Ascending aorta (tissue), 2 donors: ENCODE measurements around the gene TMEM131L. TPM values are rescaled to one million over a fixed set of nuclear protein-coding genes. Genes with fewer than 3 reads are reported as not detected.
"Not testable (repeated sequence)": the region's sequence is repeated elsewhere in the genome, so short reads cannot be mapped to it uniquely, and the experiment has no call there.

Experiments used
- DNase-seq, 2 donors: peaks; one replicate each; pipeline ENCODE4 v3.0.0-alpha.2; 2019; ENCODE audit warnings: low spot score in 2 of 2
- H3K27ac ChIP-seq, 2 donors: fragments of 200-600 bp; sonication (generic); one replicate each; pipeline ENCODE4 v1.5.1; 2016 to 2017; ENCODE audit warnings: mild to moderate bottlenecking in 1 of 2
- H3K27me3 ChIP-seq: fragments of 200-600 bp; sonication (generic); one replicate; pipeline ENCODE4 v1.5.1; 2017
- H3K36me3 ChIP-seq, 2 donors: fragments of 200-600 bp; sonication (generic); one replicate each; pipeline ENCODE4 v1.5.1; 2016
- H3K4me1 ChIP-seq, 2 donors: fragments of 200-600 bp; sonication (generic); one replicate each; pipeline ENCODE4 v1.5.1; 2016 to 2017; ENCODE audit warnings: mild to moderate bottlenecking in 1 of 2
- H3K4me3 ChIP-seq, 2 donors: fragments of 200-600 bp; sonication (generic); one replicate each; pipeline ENCODE4 v1.5.1; 2016 to 2017; ENCODE audit warnings: mild to moderate bottlenecking in 1 of 2
- H3K9me3 ChIP-seq, 2 donors: fragments of 200-600 bp; sonication (generic); one replicate each; pipeline ENCODE4 v1.5.1; 2016
- intact Hi-C: fragments of 100-400 bp; cut with DNase I; formaldehyde crosslinking; loops from one replicate; pipeline ENCODE4 v1.15.1; 2023
- total RNA-seq: library from RNA; depleted of rRNA; stranded (reverse); fragments of >200 nt; gene quantifications from one replicate; pipeline ENCODE4 v1.1.0, GENCODE V29; 2016
- TF ChIP-seq, protein P1 (sequence below), 3 experiments: fragments of 200-600 bp in 2 of 3; fragments of 450-650 bp in 1 of 3; sonication (generic) in 2 of 3; IDR thresholded peaks; one replicate each; pipeline ENCODE4 v1.5.1; 2016 to 2019; ENCODE audit warnings: antibody characterized with exemption in 3 of 3, mild to moderate bottlenecking in 1 of 3, moderate library complexity in 1 of 3

The TMEM131L gene
- total RNA-seq, result 6.9 TPM

- Histone ChIP-seq H3K27me3 (no peaks in the 10 kb centered on the region), H3K4me1 (peaks cover 3 to 13% of the 10 kb centered on the region in 2 donors), H3K4me3 (peak within 1 kb of the TSS; percentile 73 to 99), H3K27ac (peak within 1 kb of the TSS; percentile 68 to 81), H3K36me3 (no peaks in the 10 kb centered on the region), H3K9me3 (no peaks in the 10 kb centered on the region)
- DNase-seq, result peak in 1 of 2 donors; percentile 79
- TF ChIP-seq, protein P1, sequence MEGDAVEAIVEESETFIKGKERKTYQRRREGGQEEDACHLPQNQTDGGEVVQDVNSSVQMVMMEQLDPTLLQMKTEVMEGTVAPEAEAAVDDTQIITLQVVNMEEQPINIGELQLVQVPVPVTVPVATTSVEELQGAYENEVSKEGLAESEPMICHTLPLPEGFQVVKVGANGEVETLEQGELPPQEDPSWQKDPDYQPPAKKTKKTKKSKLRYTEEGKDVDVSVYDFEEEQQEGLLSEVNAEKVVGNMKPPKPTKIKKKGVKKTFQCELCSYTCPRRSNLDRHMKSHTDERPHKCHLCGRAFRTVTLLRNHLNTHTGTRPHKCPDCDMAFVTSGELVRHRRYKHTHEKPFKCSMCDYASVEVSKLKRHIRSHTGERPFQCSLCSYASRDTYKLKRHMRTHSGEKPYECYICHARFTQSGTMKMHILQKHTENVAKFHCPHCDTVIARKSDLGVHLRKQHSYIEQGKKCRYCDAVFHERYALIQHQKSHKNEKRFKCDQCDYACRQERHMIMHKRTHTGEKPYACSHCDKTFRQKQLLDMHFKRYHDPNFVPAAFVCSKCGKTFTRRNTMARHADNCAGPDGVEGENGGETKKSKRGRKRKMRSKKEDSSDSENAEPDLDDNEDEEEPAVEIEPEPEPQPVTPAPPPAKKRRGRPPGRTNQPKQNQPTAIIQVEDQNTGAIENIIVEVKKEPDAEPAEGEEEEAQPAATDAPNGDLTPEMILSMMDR (IDR thresholded peaks at IDR 0.05), result peak in 2 of 3 experiments; percentile 16 to 33
- intact Hi-C loops, result loop anchor here (1.0 to 10.0 kb wide), 5 partner anchors 21 to 322 kb away; no protein-coding TSS in a partner anchor
Observed at GRCh38 chr4:153466081-153466948, at the start of gene TMEM131L. Gene TMEM131L (plus strand): TSS chr4:153466360. CDS start chr4:153466398, 38 bp downstream.

GRCh38 chr4:153416456-153416855 lies 49.7 kb upstream of the TMEM131L start:
- H3K9me3 ChIP-seq, intact Hi-C loops, H3K4me1 ChIP-seq, H3K27me3 ChIP-seq, H3K36me3 ChIP-seq, H3K4me3 ChIP-seq, H3K27ac ChIP-seq, DNase-seq: not testable (repeated sequence)

DNA sequence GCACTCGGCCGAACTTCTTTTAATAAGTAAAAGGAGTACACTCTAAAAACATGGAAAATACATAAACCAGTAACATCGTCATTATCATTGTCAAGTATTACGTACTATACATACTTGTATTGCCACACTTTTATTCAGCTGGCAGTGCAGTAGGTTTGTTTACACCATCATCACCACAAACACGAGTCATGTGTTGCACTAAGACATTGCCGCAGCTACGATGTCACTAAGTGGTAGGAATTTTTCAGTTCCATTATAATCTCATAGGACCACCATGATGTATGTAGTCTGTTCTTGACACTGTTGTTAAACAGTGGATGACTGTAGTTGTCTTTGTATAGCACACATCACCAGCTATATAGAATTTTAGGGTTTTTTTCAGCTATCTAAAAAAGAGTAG lies 48.0 kb upstream of the TMEM131L start:
- TF ChIP-seq, protein P1 (IDR thresholded peaks at IDR 0.05), result no peak
- intact Hi-C loops, result no loop called here
- no peak for DNase-seq
- Histone ChIP-seq H3K4me3 (no peak overlapping the region), H3K9me3 (no peaks in the 10 kb centered on the region), H3K36me3 (no peaks in the 10 kb centered on the region), H3K4me1 (no peaks in the 10 kb centered on the region), H3K27ac (no peak overlapping the region), H3K27me3 (no peaks in the 10 kb centered on the region)

- TF ChIP-seq, protein P1 (IDR thresholded peaks at IDR 0.05), result no peak
- Histone ChIP-seq H3K27me3 (no peaks in the 10 kb centered on the region), H3K27ac (no peak overlapping the region), H3K9me3 (no peaks in the 10 kb centered on the region), H3K4me3 (no peak overlapping the region), H3K4me1 (no peaks in the 10 kb centered on the region), H3K36me3 (no peaks in the 10 kb centered on the region)
- intact Hi-C loops, result no loop called here
- no peak for DNase-seq
Observed at GRCh38 chr4:153418558-153418957, 47.6 kb upstream of the TMEM131L start.

DNA sequence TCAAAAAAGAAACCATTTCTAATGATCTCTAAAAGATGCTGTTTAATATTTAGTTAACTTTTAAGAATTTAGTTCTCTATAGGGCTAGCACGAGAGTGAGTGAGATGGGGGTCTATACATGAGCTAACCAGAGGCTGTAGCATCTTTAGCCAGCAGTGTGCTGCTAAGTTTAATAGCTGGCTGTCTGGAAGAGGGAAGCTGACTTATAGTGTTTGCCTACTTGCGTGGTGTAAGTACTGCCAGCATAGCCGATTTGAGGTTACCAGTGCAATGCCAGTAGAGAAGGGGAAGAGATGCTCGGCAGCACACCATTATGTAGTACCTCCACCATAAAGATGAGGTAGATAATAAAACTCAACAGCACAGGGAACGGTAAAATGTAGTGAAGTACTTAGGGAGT lies 47.1 kb upstream of the TMEM131L start:
- TF ChIP-seq, protein P1 (IDR thresholded peaks at IDR 0.05), result no peak
- Histone ChIP-seq H3K27ac (no peak overlapping the region), H3K36me3 (no peaks in the 10 kb centered on the region), H3K9me3 (no peaks in the 10 kb centered on the region), H3K27me3 (no peaks in the 10 kb centered on the region), H3K4me3 (no peak overlapping the region), H3K4me1 (no peaks in the 10 kb centered on the region)
- intact Hi-C loops, result no loop called here
- no peak for DNase-seq

DNA sequence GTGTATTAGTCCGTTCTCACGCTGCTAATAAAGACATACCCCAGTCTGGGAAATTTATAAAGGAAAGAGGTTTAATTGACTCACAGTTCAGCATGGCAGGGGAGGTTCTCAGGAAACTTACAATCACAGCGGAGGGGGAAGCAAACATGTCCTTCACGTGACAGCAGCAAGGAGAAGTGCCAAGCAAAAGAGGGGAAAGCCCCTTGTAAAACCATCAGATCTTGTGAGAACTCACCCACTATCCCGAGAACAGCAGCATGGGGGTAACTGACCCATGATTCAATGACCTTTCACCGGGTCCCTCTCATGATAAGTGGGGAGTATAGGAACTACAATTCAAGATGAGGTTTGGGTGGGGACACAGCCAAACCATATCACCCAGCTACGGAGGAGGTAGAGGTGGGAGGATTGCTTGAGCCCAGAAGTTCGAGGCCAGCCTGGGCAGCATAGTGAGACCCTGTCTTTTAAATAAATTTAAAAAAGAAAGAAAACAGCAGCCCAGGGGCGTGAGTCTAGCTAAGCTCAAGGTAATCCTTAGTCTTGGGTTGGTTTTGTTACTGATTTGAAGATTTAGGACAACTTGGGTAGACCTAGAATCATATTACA lies 46.4 kb upstream of the TMEM131L start:
- no peaks in the 10 kb centered on the region for H3K4me1 ChIP-seq
- TF ChIP-seq, protein P1 (IDR thresholded peaks at IDR 0.05), result no peak
- intact Hi-C loops, result no loop called here

More for the DNA sequence above, 46.4 kb upstream of the TMEM131L start:
- no peaks in the 10 kb centered on the region for H3K27me3 ChIP-seq
- no peaks in the 10 kb centered on the region for H3K9me3 ChIP-seq
- no peak for DNase-seq
- H3K36me3 ChIP-seq, result no peaks in the 10 kb centered on the region
- no peak overlapping the region for H3K4me3 ChIP-seq
- no peak overlapping the region for H3K27ac ChIP-seq
